ENCODE measurements around the gene PIEZO2.
"Not testable (repeated sequence)": the region's sequence is repeated elsewhere in the genome, so short reads cannot be mapped to it uniquely, and the experiment has no call there.

PIEZO2 gene

DNA sequence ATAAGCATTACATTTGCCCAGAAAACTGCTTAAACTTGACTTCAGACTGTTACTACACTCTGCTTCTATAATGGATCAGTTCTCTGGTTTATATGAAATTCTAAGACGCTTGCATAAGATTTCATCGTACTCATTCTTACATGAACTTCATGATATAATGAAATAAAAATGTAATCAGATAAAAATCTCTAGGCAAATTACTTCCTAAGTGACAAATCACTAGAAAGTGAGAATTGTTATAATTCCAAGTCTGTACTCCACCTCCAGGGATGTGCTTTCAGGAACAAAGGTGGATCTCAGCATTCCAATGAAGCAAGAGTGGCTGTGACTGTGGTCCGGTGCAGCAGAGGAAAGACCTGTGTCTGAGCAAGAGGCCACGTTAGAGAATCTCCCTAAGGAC lies 226.2 kb downstream of the PIEZO2 start:
- H3K4me2 ChIP-seq (ENCODE audit: low read length), result no peak overlapping the region
- H3F3A ChIP-seq (ENCODE audit: control insufficient read depth, insufficient read depth), result no peaks in the 10 kb centered on the region
- no peaks in the 10 kb centered on the region for H4K20me1 ChIP-seq (ENCODE audit: control insufficient read depth, insufficient read depth, low read depth, low read length)

DNA sequence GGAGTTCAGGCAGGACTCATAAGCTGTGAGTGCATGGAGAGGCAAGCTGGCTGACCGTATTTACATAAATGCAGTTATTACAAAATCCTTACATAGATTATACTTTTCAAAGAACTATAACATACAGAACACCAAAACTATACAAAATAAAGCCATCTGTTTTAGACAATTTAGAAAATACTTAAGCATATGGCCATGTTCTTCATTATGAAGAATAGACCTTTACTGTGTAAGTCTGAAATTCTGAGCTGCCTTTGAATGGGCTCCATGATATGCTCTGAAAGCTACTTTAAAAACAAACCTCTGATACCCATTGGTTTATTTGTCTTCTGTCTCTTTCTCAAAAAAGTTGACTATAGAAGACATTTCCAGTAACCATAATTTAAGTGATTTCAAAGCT lies 226.7 kb downstream of the PIEZO2 start:
- not testable (repeated sequence) for H3K4me1 ChIP-seq (ENCODE audit: control insufficient read depth, low read length); H4K20me1 ChIP-seq (ENCODE audit: control insufficient read depth, insufficient read depth, low read depth, low read length); H3K36me3 ChIP-seq (ENCODE audit: control insufficient read depth, low read length); H3K9me3 ChIP-seq (ENCODE audit: control insufficient read depth, insufficient read depth, low read length); H3K27me3 ChIP-seq (ENCODE audit: control insufficient read depth, low read length); H3K9me2 ChIP-seq (replicated peaks; ENCODE audit: control insufficient read depth, low read length); H3K27ac ChIP-seq (ENCODE audit: low read depth, low read length); H3K79me2 ChIP-seq (ENCODE audit: control insufficient read depth, low read length); H3K4me2 ChIP-seq (ENCODE audit: low read length); H3K4me3 ChIP-seq (ENCODE audit: low read length); H3F3A ChIP-seq (ENCODE audit: control insufficient read depth, insufficient read depth)

More for the DNA sequence above, 226.2 kb downstream of the PIEZO2 start:
- Histone ChIP-seq H3K27ac (ENCODE audit: low read depth, low read length) (no peak overlapping the region), H3K79me2 (ENCODE audit: control insufficient read depth, low read length) (no peaks in the 10 kb centered on the region), H3K36me3 (ENCODE audit: control insufficient read depth, low read length) (no peaks in the 10 kb centered on the region), H3K9me3 (ENCODE audit: control insufficient read depth, insufficient read depth, low read length) (no peaks in the 10 kb centered on the region), H3K9me2 (replicated peaks; ENCODE audit: control insufficient read depth, low read length) (no peaks in the 10 kb centered on the region), H3K4me3 (ENCODE audit: low read length) (no peak overlapping the region), H3K4me1 (ENCODE audit: control insufficient read depth, low read length) (no peaks in the 10 kb centered on the region), H3K27me3 (ENCODE audit: control insufficient read depth, low read length) (no peaks in the 10 kb centered on the region)
- TF ChIP-seq, protein P1, sequence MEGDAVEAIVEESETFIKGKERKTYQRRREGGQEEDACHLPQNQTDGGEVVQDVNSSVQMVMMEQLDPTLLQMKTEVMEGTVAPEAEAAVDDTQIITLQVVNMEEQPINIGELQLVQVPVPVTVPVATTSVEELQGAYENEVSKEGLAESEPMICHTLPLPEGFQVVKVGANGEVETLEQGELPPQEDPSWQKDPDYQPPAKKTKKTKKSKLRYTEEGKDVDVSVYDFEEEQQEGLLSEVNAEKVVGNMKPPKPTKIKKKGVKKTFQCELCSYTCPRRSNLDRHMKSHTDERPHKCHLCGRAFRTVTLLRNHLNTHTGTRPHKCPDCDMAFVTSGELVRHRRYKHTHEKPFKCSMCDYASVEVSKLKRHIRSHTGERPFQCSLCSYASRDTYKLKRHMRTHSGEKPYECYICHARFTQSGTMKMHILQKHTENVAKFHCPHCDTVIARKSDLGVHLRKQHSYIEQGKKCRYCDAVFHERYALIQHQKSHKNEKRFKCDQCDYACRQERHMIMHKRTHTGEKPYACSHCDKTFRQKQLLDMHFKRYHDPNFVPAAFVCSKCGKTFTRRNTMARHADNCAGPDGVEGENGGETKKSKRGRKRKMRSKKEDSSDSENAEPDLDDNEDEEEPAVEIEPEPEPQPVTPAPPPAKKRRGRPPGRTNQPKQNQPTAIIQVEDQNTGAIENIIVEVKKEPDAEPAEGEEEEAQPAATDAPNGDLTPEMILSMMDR (IDR thresholded peaks at IDR 0.05; ENCODE audit: low read depth, low read length, poor library complexity, severe bottlenecking), result no peak
- no peak for TF ChIP-seq EZH2phosphoT487 (IDR thresholded peaks at IDR 0.05; ENCODE audit: borderline replicate concordance, low read length)

DNA sequence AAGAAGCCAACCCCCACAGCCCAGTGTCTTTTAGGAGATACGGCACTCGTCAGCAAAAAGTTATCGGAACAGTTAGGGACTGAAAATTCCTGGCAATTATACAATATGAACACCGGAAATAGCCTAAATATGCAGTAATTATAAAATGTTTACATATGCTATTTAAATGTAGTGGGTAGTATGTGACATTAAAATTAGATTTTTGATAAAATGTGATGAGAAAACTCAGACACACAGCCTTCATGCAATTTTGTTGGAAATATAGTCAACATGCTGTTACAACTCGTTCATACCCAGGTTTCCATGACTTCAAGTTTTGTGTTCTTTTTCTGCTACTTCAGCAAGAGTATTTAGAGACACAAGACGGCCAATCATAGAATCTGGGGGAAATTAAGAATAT lies 229.1 kb downstream of the PIEZO2 start:
- not testable (repeated sequence) for H3K36me3 ChIP-seq (ENCODE audit: control insufficient read depth, low read length); H3K9me2 ChIP-seq (replicated peaks; ENCODE audit: control insufficient read depth, low read length); H4K20me1 ChIP-seq (ENCODE audit: control insufficient read depth, insufficient read depth, low read depth, low read length); H3K9me3 ChIP-seq (ENCODE audit: control insufficient read depth, insufficient read depth, low read length); H3K4me3 ChIP-seq (ENCODE audit: low read length); H3K4me1 ChIP-seq (ENCODE audit: control insufficient read depth, low read length); H3K27me3 ChIP-seq (ENCODE audit: control insufficient read depth, low read length); H3K4me2 ChIP-seq (ENCODE audit: low read length); H3F3A ChIP-seq (ENCODE audit: control insufficient read depth, insufficient read depth); H3K27ac ChIP-seq (ENCODE audit: low read depth, low read length); H3K79me2 ChIP-seq (ENCODE audit: control insufficient read depth, low read length)

DNA sequence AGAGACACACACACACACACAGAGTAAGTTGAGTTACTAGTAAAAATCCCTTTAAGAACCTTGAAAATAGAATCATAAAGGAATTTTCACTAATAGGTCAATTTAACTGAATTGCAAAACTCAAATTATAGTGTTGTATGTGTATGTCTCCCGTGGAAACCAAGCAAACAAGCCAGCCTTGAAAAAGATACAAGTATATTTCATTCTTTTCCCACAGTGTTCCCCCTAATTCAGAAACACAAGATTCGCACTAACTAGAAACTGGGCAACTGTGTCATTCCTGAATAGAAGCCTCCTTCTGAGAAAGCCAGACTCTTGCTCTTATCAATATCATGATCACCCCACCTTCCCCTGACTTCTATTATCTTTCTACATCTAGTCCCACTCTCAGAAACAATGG lies 229.5 kb downstream of the PIEZO2 start:
- Histone ChIP-seq H3K9me3 (ENCODE audit: control insufficient read depth, insufficient read depth, low read length) (no peaks in the 10 kb centered on the region), H3K4me3 (ENCODE audit: low read length) (no peak overlapping the region), H3K27me3 (ENCODE audit: control insufficient read depth, low read length) (no peaks in the 10 kb centered on the region), H3K4me2 (ENCODE audit: low read length) (no peak overlapping the region), H3K4me1 (ENCODE audit: control insufficient read depth, low read length) (no peaks in the 10 kb centered on the region), H3K79me2 (ENCODE audit: control insufficient read depth, low read length) (no peaks in the 10 kb centered on the region), H3K27ac (ENCODE audit: low read depth, low read length) (no peak overlapping the region), H3F3A (ENCODE audit: control insufficient read depth, insufficient read depth) (no peaks in the 10 kb centered on the region), H4K20me1 (ENCODE audit: control insufficient read depth, insufficient read depth, low read depth, low read length) (no peaks in the 10 kb centered on the region), H3K36me3 (ENCODE audit: control insufficient read depth, low read length) (no peaks in the 10 kb centered on the region), H3K9me2 (replicated peaks; ENCODE audit: control insufficient read depth, low read length) (no peaks in the 10 kb centered on the region)
- TF ChIP-seq, protein P1 (IDR thresholded peaks at IDR 0.05; ENCODE audit: low read depth, low read length, poor library complexity, severe bottlenecking), result no peak
- no peak for TF ChIP-seq EZH2phosphoT487 (IDR thresholded peaks at IDR 0.05; ENCODE audit: borderline replicate concordance, low read length)

Data from DOHH2 (cell line).